ENCODE results near the gene PLCB4.

GRCh38 chr20:9163251-9163650 lies 94.4 kb downstream of the PLCB4 start:
- TF ChIP-seq POLR2A (IDR thresholded peaks at IDR 0.05) (no peak), POLR2AphosphoS5 (IDR thresholded peaks at IDR 0.05) (no peak), CTCF (IDR thresholded peaks at IDR 0.05) (no peak)
